Hematopoietic multipotent progenitor cell treated with erythropoietin and hydrocortisone succinate and interleukin-3 and kit ligand, for 17 days (in vitro differentiated cells): ENCODE data around the gene XRCC5.

Experiments
- DNase-seq: peaks from one replicate; pipeline ENCODE4 v3.0.0-alpha.2; 2015; ENCODE audit warnings: low spot score

Gene XRCC5

DNA sequence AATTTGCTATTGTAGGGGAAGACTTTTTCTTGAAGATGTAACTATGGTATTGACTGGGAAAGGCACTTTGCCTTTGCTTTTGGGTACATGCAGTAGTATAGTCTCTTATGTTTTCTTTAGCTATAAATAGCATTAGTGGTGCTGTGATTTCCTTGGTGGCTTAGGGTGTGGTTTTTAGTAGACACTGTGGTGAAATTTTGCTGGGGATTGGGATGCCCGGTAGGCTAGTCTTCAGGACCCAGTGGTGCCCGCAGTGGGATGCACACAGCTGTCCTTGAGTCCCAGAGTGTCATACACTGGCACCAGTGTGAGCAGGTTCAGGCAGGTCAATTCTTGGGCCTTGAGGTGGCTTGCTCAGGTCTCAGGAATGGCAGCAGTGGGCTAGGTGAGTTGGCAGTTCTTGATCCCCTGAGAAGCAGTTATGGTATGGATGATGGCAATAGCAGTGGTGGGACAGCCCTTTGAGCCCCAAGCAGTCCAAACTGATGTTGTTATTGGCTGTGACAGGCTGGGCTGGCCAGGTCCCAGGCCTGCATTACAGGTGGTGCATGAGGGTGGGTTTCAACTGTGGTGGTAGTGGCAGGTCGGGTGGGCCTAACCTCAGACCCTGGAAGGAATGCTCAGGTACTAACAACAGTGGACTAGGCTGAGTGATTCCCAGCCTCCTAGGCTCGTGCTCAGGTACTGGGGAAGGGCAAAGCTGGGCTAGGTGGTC is 124.3 kb downstream of the XRCC5 start:
- no peak for DNase-seq

DNA sequence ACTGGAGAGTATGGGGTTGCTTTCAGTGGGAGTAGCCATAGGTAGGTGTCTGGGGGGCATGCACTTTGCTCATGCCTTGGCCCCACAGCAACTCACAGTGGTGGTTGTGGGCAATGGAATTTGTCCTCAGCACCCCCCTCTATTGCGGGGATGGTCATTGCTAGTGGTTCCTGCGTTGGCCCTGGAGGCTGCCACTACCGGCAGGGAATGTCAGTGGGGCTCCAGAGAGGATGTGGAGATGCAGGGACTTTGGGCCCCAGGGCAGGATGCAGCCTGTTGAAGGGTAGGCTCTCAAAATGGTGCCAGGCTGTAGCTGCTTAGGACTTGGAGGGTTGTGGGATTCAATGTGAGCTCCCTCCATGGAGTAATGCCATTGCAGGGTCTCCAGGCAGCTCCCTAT is 125.0 kb downstream of the XRCC5 start:
- no peak for DNase-seq

DNA sequence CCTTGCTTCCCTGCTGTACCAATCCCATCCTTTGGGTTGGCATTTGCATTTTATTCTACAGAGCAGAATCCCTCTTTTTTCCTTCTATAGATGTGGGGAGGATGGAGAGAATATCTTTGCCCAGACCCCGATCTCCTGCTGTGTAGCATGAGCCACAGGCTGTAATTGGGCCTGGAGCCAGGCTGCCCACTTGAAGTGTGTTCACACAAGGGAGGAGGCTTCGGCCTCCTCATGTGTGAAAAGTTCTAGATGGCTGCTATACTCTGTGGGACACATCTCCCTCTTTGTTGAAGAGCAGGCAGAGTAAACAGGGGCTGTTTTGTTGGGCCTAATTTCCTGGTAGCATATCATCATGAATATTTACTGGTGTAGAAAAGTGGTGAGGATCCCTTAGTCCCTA is 126.3 kb downstream of the XRCC5 start:
- no peak for DNase-seq

DNA sequence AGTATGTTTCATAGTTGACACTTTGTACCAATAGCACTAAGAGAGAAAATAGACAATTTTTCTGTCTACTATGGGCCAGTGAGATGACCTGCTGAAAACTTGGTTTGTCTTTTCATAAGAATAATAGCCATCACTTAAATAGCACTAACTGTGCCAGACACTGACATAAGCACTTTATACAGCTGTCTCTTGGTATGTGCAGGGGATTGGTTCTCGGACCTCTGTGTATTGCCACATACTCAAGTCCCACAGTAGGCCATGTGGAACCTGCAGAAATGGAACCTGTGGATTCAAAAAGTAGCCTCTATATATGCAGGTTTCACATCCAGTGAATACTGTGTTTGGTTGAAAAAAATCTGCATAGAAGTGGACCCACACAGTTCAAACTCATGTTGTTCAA is 126.7 kb downstream of the XRCC5 start:
- no peak for DNase-seq

DNA sequence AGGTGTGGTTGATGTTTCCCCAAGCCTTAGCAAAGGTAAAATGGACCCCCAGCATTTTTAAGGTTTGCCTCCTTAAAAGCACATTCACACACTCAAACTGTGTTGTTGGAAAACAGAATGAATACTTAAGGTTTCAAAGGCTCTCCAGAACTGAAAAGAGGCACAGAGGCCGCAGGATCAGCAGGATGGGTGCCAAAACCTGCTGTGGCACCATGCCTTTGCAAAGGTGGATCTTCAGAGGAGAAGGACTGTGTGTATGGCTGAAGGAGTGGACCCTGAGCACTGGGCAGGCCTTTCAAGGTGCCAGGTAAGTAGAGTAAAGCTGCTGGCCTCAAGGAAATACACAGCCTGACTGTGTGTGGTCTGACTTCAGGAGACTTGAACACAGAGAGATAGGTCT is 127.3 kb downstream of the XRCC5 start:
- DNase-seq: no peak

DNA sequence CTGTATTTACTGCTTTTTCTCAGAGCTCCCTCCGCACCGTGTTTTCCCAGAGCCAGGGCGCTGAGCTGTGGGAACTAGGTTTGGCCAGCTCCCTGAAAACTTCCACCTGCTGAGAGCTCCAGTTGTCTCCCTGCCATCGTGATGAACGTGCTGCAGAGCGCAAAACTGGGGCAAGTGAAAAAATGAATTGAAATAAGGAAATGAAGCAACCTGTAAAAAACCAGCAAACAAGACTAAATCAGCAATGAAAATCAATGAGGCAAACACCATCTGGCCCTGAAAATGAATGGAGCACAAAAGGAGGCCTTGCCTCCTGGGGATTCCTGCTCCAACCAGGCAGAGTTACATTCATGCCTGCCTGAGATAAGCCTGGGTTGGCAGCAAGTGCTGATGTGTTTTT is 133.2 kb downstream of the XRCC5 start:
- no peak for DNase-seq

DNA sequence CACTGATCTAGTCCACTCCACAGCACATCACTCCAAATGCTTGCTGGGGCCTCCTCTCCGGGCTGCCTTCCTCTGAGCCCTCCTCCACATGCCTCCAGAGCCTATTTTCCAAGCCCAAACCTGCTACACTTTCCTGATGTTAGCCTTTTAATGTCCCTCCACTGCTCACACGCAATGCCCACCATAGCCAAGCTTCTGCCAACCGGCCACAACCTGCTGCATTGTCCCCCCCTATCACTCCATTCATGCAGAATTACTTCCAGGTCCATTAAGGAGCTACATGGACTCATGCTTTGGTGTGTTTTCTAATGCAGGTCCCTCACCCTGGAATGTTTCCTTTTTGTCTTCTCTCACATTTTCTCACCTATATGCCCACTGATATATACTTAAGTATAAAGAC is 133.9 kb downstream of the XRCC5 start:
- DNase-seq: no peak

DNA sequence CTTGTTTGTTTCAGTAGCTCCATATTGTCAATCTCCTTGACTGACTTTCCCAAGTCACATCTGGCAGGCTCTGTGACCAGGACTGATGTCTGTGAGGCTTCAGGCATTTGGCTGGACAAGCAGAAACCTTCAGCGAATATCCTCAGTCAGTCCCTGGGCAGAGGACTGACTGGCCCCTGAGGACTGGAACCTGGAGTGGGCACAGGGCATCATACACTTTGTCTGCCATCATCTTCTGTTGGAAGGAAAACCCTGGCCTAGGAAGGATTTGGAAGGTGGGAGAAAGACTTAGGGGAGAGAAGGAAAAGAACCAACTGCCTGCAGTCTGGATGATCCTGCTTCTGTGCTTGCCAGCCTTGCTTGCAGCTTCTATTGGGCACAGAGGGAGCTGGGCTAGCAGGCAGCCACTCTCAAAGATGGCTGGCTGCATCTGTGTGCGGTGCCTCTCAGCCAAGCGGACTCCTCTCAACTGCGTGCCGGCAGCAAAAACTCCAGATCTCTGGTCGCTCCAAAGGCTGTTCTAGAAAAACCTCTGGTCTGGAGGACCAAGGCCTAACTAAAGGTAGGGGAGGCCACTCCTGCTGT is 136.3 kb downstream of the XRCC5 start:
- no peak for DNase-seq

DNA sequence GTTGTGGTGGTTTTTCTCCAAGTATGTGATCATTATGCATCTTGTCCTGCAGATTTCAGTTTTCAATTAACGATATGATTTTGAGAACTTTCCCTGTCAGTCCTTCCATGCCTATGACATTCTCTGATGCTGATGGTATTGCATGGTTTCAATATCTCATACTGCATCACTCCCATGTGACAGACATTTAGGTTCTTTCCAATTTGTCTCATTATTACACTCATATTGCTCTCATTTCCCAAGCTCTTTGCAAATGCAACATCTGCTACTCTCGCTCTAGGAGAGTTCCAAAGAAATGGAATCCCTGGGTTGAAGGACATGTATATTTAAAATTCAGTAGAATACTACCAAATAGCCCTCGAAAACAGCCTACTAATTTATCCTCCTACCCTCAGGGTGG is 137.6 kb downstream of the XRCC5 start:
- DNase-seq: no peak
